Measurements from ENCODE around the gene DGKI. TPM values are rescaled to one million over a fixed set of nuclear protein-coding genes. Genes with fewer than 3 reads are reported as not detected.
A peak's percentile ranks its signal among the peaks of the same experiment; 100 is the strongest.

The DGKI gene
- total RNA-seq, 1 donor from 2014 or later, result 3.1 TPM

- peak overlapping the region; percentile 72 for H3K27ac Mint-ChIP-seq (ENCODE audit: unreplicated experiment)
- no peak for TF ChIP-seq CTCF (IDR thresholded peaks at IDR 0.05)
- peaks cover 4% of the 10 kb centered on the region for H3K36me3 Mint-ChIP-seq (ENCODE audit: unreplicated experiment)
- no peak overlapping the region for H3K4me3 Mint-ChIP-seq (ENCODE audit: unreplicated experiment)
- H3K27me3 Mint-ChIP-seq (ENCODE audit: unreplicated experiment), result no peaks in the 10 kb centered on the region
- no peak for DNase-seq (ENCODE audit: extremely low spot score, unreplicated experiment)
- peaks cover 39% of the 10 kb centered on the region for H3K4me1 Mint-ChIP-seq (ENCODE audit: unreplicated experiment)
- no peaks in the 10 kb centered on the region for H3K9me3 Mint-ChIP-seq (ENCODE audit: unreplicated experiment)
Observed at GRCh38 chr7:137579913-137580640, 266.7 kb downstream of the DGKI start.

- Mint-ChIP-seq H3K4me3 (ENCODE audit: unreplicated experiment) (no peak overlapping the region), H3K27ac (ENCODE audit: unreplicated experiment) (peak overlapping the region; percentile 33), H3K9me3 (ENCODE audit: unreplicated experiment) (no peaks in the 10 kb centered on the region), H3K27me3 (ENCODE audit: unreplicated experiment) (no peaks in the 10 kb centered on the region), H3K36me3 (ENCODE audit: unreplicated experiment) (peaks cover 4% of the 10 kb centered on the region), H3K4me1 (ENCODE audit: unreplicated experiment) (peaks cover 39% of the 10 kb centered on the region)
- DNase-seq (ENCODE audit: extremely low spot score, unreplicated experiment), result no peak
- TF ChIP-seq CTCF (IDR thresholded peaks at IDR 0.05), result no peak
Observed at GRCh38 chr7:137578541-137578940, 268.2 kb downstream of the DGKI start.

- TF ChIP-seq CTCF (IDR thresholded peaks at IDR 0.05), result no peak
- H3K27ac Mint-ChIP-seq (ENCODE audit: unreplicated experiment), result peak overlapping the region; percentile 46
- no peaks in the 10 kb centered on the region for H3K27me3 Mint-ChIP-seq (ENCODE audit: unreplicated experiment)
- no peak for DNase-seq (ENCODE audit: extremely low spot score, unreplicated experiment)
- no peak overlapping the region for H3K4me3 Mint-ChIP-seq (ENCODE audit: unreplicated experiment)
- H3K4me1 Mint-ChIP-seq (ENCODE audit: unreplicated experiment), result peaks cover 42% of the 10 kb centered on the region
- peaks cover 4% of the 10 kb centered on the region for H3K36me3 Mint-ChIP-seq (ENCODE audit: unreplicated experiment)
- no peaks in the 10 kb centered on the region for H3K9me3 Mint-ChIP-seq (ENCODE audit: unreplicated experiment)
Observed at GRCh38 chr7:137577184-137577583, 269.6 kb downstream of the DGKI start.

- Mint-ChIP-seq H3K36me3 (ENCODE audit: unreplicated experiment) (peaks cover 4% of the 10 kb centered on the region), H3K9me3 (ENCODE audit: unreplicated experiment) (no peaks in the 10 kb centered on the region), H3K27ac (ENCODE audit: unreplicated experiment) (peak overlapping the region; percentile 40), H3K4me3 (ENCODE audit: unreplicated experiment) (no peak overlapping the region), H3K4me1 (ENCODE audit: unreplicated experiment) (peaks cover 44% of the 10 kb centered on the region), H3K27me3 (ENCODE audit: unreplicated experiment) (no peaks in the 10 kb centered on the region)
- no peak for TF ChIP-seq CTCF (IDR thresholded peaks at IDR 0.05)
- no peak for DNase-seq (ENCODE audit: extremely low spot score, unreplicated experiment)
Observed at GRCh38 chr7:137576481-137576880, 270.3 kb downstream of the DGKI start.

- H3K4me1 Mint-ChIP-seq (ENCODE audit: unreplicated experiment), result peaks cover 34% of the 10 kb centered on the region
- DNase-seq (ENCODE audit: extremely low spot score, unreplicated experiment), result no peak
- H3K27me3 Mint-ChIP-seq (ENCODE audit: unreplicated experiment), result no peaks in the 10 kb centered on the region
- H3K9me3 Mint-ChIP-seq (ENCODE audit: unreplicated experiment), result no peaks in the 10 kb centered on the region
- TF ChIP-seq CTCF (IDR thresholded peaks at IDR 0.05), result no peak
- H3K27ac Mint-ChIP-seq (ENCODE audit: unreplicated experiment), result no peak overlapping the region
- H3K36me3 Mint-ChIP-seq (ENCODE audit: unreplicated experiment), result peaks cover 4% of the 10 kb centered on the region
- H3K4me3 Mint-ChIP-seq (ENCODE audit: unreplicated experiment), result no peak overlapping the region
Observed at GRCh38 chr7:137574812-137575211, 272.0 kb downstream of the DGKI start.

Measured in osteocyte (in vitro differentiated cells).